Glutamatergic neuron (in vitro differentiated cells): ENCODE data around the gene LCNL1. TPM values are rescaled to one million over a fixed set of nuclear protein-coding genes. Genes with fewer than 3 reads are reported as not detected.
A peak's percentile ranks its signal among the peaks of the same experiment; 100 is the strongest.

Experiments
- DNase-seq: peaks from one replicate; pipeline ENCODE4 v3.0.0; 2022
- H3K27ac Mint-ChIP-seq: one replicate; pipeline ENCODE4 v1.8.0; 2020; ENCODE audit warnings: mild to moderate bottlenecking, mixed read lengths, inconsistent platforms; ENCODE audit not compliant: unreplicated experiment
- H3K27me3 Mint-ChIP-seq: one replicate; pipeline ENCODE4 v1.8.0; 2020; ENCODE audit warnings: mild to moderate bottlenecking, moderate library complexity, mixed read lengths, inconsistent platforms; ENCODE audit not compliant: unreplicated experiment
- H3K36me3 Mint-ChIP-seq: one replicate; pipeline ENCODE4 v1.8.0; 2020; ENCODE audit warnings: mild to moderate bottlenecking, mixed read lengths, inconsistent platforms; ENCODE audit not compliant: unreplicated experiment
- H3K4me1 Mint-ChIP-seq: one replicate; pipeline ENCODE4 v1.8.0; 2020; ENCODE audit warnings: mild to moderate bottlenecking, low read depth, mixed read lengths, inconsistent platforms; ENCODE audit not compliant: unreplicated experiment
- H3K4me3 Mint-ChIP-seq: one replicate; pipeline ENCODE4 v1.8.0; 2020; ENCODE audit warnings: mild to moderate bottlenecking, mixed read lengths, inconsistent platforms; ENCODE audit not compliant: unreplicated experiment
- H3K9me3 Mint-ChIP-seq: one replicate; pipeline ENCODE4 v1.8.0; 2020; ENCODE audit warnings: mild to moderate bottlenecking, moderate library complexity, mixed read lengths, inconsistent platforms; ENCODE audit not compliant: unreplicated experiment
- CTCF ChIP-seq: fragments of 200-600 bp; sonication (generic); IDR thresholded peaks from one replicate; pipeline ENCODE4 v1.5.0; 2021; ENCODE audit not compliant: partially characterized antibody, unreplicated experiment
- total RNA-seq: library from RNA; stranded (reverse); fragmentation: NEBNext Ultra II Directional; extraction: Animal tissue kit (Norgen Biotek cat#: 25700); gene quantifications from one replicate; pipeline ENCODE4 v1.2.1, GENCODE V29; 2021; ENCODE audit not compliant: unreplicated experiment

The LCNL1 gene
- total RNA-seq, 1 donor from 2014 or later: not detected

DNA sequence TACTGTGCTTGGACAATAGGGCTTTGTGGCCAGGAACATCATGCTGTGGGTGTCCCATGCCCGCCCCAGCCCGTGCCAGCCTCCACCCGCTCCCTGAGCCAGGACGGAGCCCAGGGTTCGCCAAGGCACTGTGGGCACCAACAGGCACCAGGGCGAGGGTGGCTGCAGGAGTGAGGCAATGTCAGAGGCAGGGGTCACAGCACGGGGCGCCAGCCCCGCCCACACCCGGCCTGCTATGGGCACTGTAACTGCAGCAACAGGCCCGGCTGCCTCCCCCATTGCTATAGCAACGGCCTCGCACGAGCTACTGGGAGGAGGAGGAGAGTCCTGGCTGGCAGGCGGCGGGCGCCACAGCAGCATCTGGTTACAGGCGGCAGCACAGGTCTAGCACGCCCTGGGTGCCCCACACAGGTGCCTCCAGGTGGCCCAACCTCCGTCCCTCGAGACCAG lies 42.7 kb downstream of the LCNL1 start:
- no peak overlapping the region for H3K27ac Mint-ChIP-seq
- no peak for DNase-seq
- no peak overlapping the region for H3K4me3 Mint-ChIP-seq
- peaks cover 4% of the 10 kb centered on the region for H3K9me3 Mint-ChIP-seq
- peaks cover 10% of the 10 kb centered on the region for H3K27me3 Mint-ChIP-seq
- no peak for TF ChIP-seq CTCF
- peaks cover 2% of the 10 kb centered on the region for H3K4me1 Mint-ChIP-seq
- H3K36me3 Mint-ChIP-seq: no peaks in the 10 kb centered on the region

DNA sequence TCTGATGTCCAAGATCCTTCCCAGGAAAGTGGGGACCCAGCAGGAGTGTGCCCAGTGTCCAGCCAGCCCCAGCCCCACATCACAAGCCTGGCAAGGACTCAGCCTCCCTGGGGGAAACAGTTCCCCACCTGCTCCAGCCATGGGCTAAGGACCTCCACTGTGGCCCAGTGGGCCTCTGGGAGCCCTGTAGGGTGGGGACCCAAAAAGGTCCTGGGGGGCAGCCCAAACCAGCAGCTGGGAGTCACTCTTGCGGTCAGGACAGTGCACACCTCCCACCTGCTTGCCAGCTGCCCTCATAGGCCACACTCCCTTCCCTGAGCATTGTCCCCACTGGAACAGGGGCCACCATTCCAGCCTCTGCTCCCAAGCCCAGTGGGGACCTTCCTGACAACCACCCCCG lies 43.6 kb downstream of the LCNL1 start:
- DNase-seq: no peak
- no peak for TF ChIP-seq CTCF
- H3K36me3 Mint-ChIP-seq: no peaks in the 10 kb centered on the region
- H3K27me3 Mint-ChIP-seq: peaks cover 10% of the 10 kb centered on the region
- peaks cover 4% of the 10 kb centered on the region for H3K9me3 Mint-ChIP-seq
- no peak overlapping the region for H3K4me3 Mint-ChIP-seq
- no peak overlapping the region for H3K27ac Mint-ChIP-seq
- peaks cover 2% of the 10 kb centered on the region for H3K4me1 Mint-ChIP-seq

DNA sequence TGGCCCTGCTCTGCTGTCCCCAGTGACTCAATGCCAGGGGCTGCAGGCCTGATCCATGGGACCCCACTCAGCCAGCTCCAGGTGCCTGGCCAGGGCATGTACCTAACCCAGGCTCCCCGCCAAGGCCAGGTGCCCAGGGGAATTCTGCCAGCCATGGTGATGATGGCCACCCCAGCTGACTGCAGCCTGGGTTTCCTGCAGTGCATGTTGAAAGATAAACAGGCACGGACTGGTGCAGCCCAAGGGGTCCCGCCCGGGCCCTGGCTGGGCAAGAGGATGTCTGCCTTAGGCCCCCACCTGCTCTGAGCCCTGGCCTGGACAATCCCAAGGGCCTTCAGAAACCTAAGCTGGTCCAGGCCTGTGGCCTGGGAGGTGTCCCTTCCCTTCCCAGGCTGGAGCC lies 44.0 kb downstream of the LCNL1 start:
- peak overlapping the region; percentile 86 for H3K4me3 Mint-ChIP-seq
- no peak for TF ChIP-seq CTCF
- no peak overlapping the region for H3K27ac Mint-ChIP-seq
- H3K9me3 Mint-ChIP-seq: peaks cover 4% of the 10 kb centered on the region
- no peaks in the 10 kb centered on the region for H3K36me3 Mint-ChIP-seq
- H3K4me1 Mint-ChIP-seq: peaks cover 3% of the 10 kb centered on the region
- no peak for DNase-seq
- H3K27me3 Mint-ChIP-seq: peaks cover 10% of the 10 kb centered on the region

GRCh38 chr9:137027369-137028262 lies 44.8 kb downstream of the LCNL1 start, which contains the start of gene ABCA2:
Gene ABCA2, minus strand, starts transcription at chr9:137028237. Its CDS starts 97 bp downstream, at chr9:137028140.
- no peaks in the 10 kb centered on the region for H3K36me3 Mint-ChIP-seq
- H3K4me1 Mint-ChIP-seq: peaks cover 3% of the 10 kb centered on the region
- no peak for TF ChIP-seq CTCF
- peak within 1 kb of the TSS; percentile 86 for H3K4me3 Mint-ChIP-seq
- no peak within 1 kb of the TSS for H3K27ac Mint-ChIP-seq
- H3K27me3 Mint-ChIP-seq: peaks cover 10% of the 10 kb centered on the region
- H3K9me3 Mint-ChIP-seq: peaks cover 4% of the 10 kb centered on the region
- DNase-seq: peak; percentile 50
